ENCODE results near the gene MEF2C. TPM values are rescaled to one million over a fixed set of nuclear protein-coding genes. Genes with fewer than 3 reads are reported as not detected.

Gene MEF2C
- total and polyA plus RNA-seq, 2 of the 13 experiments (the other 11 are each of a cell fraction or from before 2014, with no cell fraction given) = 0.02 TPM; not detected in 1

DNA sequence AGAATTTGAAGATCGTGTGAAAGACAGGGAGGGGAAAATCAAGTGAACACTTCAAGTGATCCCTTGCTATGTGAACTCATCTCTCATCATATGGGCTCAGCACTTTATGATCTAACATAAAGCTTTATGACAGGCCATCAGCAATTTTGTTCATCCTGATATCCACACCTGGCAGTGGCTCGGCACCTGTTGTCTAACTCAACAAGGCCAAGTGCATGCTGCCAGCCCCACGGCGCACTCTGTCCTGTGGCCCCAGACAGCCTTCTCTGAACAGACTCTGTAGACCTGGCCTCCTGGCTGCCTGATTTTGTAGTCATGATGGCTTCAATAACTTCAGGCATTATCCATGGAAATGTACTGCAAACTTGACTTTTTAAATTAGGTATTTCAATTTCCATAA, 106.3 kb downstream of the MEF2C start:
- Histone ChIP-seq H3K27ac (ENCODE audit: extremely low read length, insufficient read depth, low read length) (no peak overlapping the region), H3K9ac (ENCODE audit: insufficient read depth, low read depth, low read length) (no peak overlapping the region), H3K79me2 (ENCODE audit: insufficient read depth, low read length) (no peaks in the 10 kb centered on the region), H3K4me3 (replicated peaks in 1 of 3; ENCODE audit: insufficient read depth in 1 of 3, low read depth in 2 of 3, low read length in 3 of 3) (no peak overlapping the region), H3K27me3 (ENCODE audit: control insufficient read depth in 1 of 2, insufficient read depth in 2 of 2, low read length in 2 of 2) (no peaks in the 10 kb centered on the region), H4K20me1 (ENCODE audit: insufficient read depth, low read length) (no peaks in the 10 kb centered on the region), H3K4me1 (ENCODE audit: insufficient read depth, low read length) (no peaks in the 10 kb centered on the region), H3K36me3 (replicated peaks in 1 of 2; ENCODE audit: control insufficient read depth in 1 of 2, insufficient read depth in 2 of 2, low read length in 2 of 2) (no peaks in the 10 kb centered on the region), H3K4me2 (ENCODE audit: low read depth, low read length) (no peak overlapping the region), H3K9me3 (ENCODE audit: low read length) (no peaks in the 10 kb centered on the region), H2AFZ (ENCODE audit: low read length) (no peak overlapping the region)
- no peak for FAIRE-seq
- ATAC-seq = no peak
- TF ChIP-seq ZNF598 (CRISPR knock-in tag; IDR thresholded peaks at IDR 0.05; ENCODE audit: borderline replicate concordance) (no peak), ZEB1 (IDR thresholded peaks at IDR 0.05; ENCODE audit: insufficient replicate concordance, low read depth) (no peak), ZNF619 (CRISPR knock-in tag; IDR thresholded peaks at IDR 0.05) (no peak), CHCHD3 (CRISPR knock-in tag; IDR thresholded peaks at IDR 0.05) (no peak), ZNF350 (CRISPR knock-in tag; IDR thresholded peaks at IDR 0.05; ENCODE audit: borderline replicate concordance, low read depth) (no peak), AKAP8 (CRISPR knock-in tag; IDR thresholded peaks at IDR 0.05) (no peak), ZNF766 (CRISPR knock-in tag; IDR thresholded peaks at IDR 0.05; ENCODE audit: borderline replicate concordance) (no peak), MIER3 (CRISPR knock-in tag; IDR thresholded peaks at IDR 0.05; ENCODE audit: borderline replicate concordance) (no peak), BHLHE40 (IDR thresholded peaks at IDR 0.05; ENCODE audit: low read length) (no peak), ZNF784 (CRISPR knock-in tag; IDR thresholded peaks at IDR 0.05; ENCODE audit: borderline replicate concordance) (no peak), NRL (CRISPR knock-in tag; IDR thresholded peaks at IDR 0.05; ENCODE audit: borderline replicate concordance) (no peak), PRMT3 (CRISPR knock-in tag; IDR thresholded peaks at IDR 0.05; ENCODE audit: borderline replicate concordance, low read depth) (no peak), ZNF773 (CRISPR knock-in tag; IDR thresholded peaks at IDR 0.05; ENCODE audit: borderline replicate concordance) (no peak), FOXO4 (CRISPR knock-in tag; conservative IDR thresholded peaks at IDR 0.05) (no peak)
- TF ChIP-seq, protein P1, sequence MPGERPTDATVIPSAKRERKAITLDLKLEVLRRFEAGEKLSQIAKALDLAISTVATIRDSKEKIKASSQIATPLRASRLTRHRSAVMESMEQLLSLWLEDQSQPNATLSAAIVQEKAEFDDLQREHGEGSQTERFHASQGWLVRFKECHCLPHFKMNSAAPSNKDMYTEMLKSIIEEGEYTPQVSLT (CRISPR knock-in tag; IDR thresholded peaks at IDR 0.05; ENCODE audit: borderline replicate concordance, low read depth) = no peak
- TF ChIP-seq, protein P2, sequence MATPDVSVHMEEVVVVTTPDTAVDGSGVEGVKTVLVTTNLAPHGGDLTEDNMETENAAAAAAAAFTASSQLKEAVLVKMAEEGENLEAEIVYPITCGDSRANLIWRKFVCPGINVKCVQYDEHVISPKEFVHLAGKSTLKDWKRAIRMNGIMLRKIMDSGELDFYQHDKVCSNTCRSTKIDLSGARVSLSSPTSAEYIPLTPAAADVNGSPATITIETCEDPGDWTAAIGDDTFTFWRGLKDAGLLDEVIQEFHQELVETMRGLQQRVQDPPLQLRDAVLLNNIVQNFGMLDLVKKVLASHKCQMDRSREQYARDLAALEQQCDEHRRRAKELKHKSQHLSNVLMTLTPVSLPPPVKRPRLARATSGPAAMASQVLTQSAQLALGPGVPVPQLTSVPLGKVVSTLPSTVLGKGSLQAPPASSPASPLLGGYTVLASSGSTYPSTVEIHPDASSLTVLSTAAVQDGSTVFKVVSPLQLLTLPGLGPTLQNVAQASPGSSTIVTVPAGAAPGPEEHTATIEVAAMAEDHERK (CRISPR knock-in tag; IDR thresholded peaks at IDR 0.05; ENCODE audit: low read depth) = no peak
- ChIA-PET POLR2A (no interaction called here), CTCF (ENCODE audit: low intra/inter-chr PET ratio, low total read pairs) (no interaction called here)
- WGBS (ENCODE audit: low lambda C conversion rate) = 3% methylated on average over 1 of the region's 4 CpGs
- in situ Hi-C loops (cut with HindIII; ENCODE audit: extremely low pct_ligation_motif_present, low pct_unique_long_range_greater_than_20kb) (no loop called here), intact Hi-C loops (cut with micrococcal nuclease; ENCODE audit: unreplicated experiment) (no loop called here)
- no peak for DNase-seq (ENCODE audit: low spot score)
- no TSS peak for BruUV-seq (replicated peaks)
